A673 (cell line): ENCODE data around the gene ZC3H18. TPM values are rescaled to one million over a fixed set of nuclear protein-coding genes. Genes with fewer than 3 reads are reported as not detected.

Experiments
- BruUV-seq: library from RNA; stranded (reverse); fragments of 400-500 nt; replicated peaks from 2 replicates; lab custom pipeline; 2021; lab: Mats Ljungman, UMichigan
- CTCF ChIA-PET: fragments of 300-600 bp; sonication (Branson Sonifier 250); formaldehyde crosslinking; loops from one replicate; lab custom pipeline; 2022; ENCODE audit warnings: antibody characterized with exemption; lab: Charles Lee
- POLR2A ChIA-PET: fragments of 300-600 bp; sonication (Branson Sonifier 250); formaldehyde crosslinking; loops from one replicate; lab custom pipeline; 2022; ENCODE audit warnings: antibody characterized with exemption; ENCODE audit not compliant: low non-redundant PET; lab: Charles Lee
- DNase-seq: peaks from one replicate; pipeline ENCODE4 v3.0.0-alpha.2; 2015; ENCODE audit warnings: low spot score
- H3K27ac ChIP-seq: fragments of 200-600 bp; sonication (generic); 2 replicates; pipeline ENCODE4 v1.5.1; 2016; ENCODE audit warnings: mixed run types, low read depth, mild to moderate bottlenecking, mixed read lengths, antibody characterized with exemption, low read length; ENCODE audit not compliant: poor library complexity, severe bottlenecking
- H3K27me3 ChIP-seq: fragments of 200-600 bp; sonication (generic); replicated peaks from 2 replicates; pipeline ENCODE4 v1.6.1; 2017; ENCODE audit warnings: mixed run types, low read depth, mild to moderate bottlenecking, mixed read lengths, antibody characterized with exemption, low read length; ENCODE audit not compliant: insufficient read depth, poor library complexity
- H3K36me3 ChIP-seq: fragments of 200-600 bp; sonication (generic); 2 replicates; pipeline ENCODE4 v1.6.1; 2016; ENCODE audit warnings: mixed run types, mild to moderate bottlenecking, mixed read lengths, antibody characterized with exemption, low read length; ENCODE audit not compliant: insufficient read depth, poor library complexity, severe bottlenecking
- H3K4me1 ChIP-seq: fragments of 200-600 bp; sonication (generic); 2 replicates; pipeline ENCODE4 v1.6.1; 2017; ENCODE audit warnings: mixed run types, mild to moderate bottlenecking, mixed read lengths, antibody characterized with exemption, low read length; ENCODE audit not compliant: insufficient read depth, poor library complexity, severe bottlenecking
- H3K4me3 ChIP-seq: fragments of 200-600 bp; sonication (generic); 2 replicates; pipeline ENCODE4 v1.5.1; 2016; ENCODE audit warnings: low read depth, mixed run types, mild to moderate bottlenecking, mixed read lengths, low read length; ENCODE audit not compliant: poor library complexity, severe bottlenecking
- H3K9me3 ChIP-seq: fragments of 200-600 bp; sonication (generic); 2 replicates; pipeline ENCODE4 v1.6.1; 2016; ENCODE audit warnings: mixed run types, low read depth, mild to moderate bottlenecking, mixed read lengths, antibody characterized with exemption, low read length; ENCODE audit not compliant: poor library complexity, severe bottlenecking
- CTCF ChIP-seq: fragments of 300-800, 200-600 bp; sonication (generic); conservative IDR thresholded peaks from 2 replicates; pipeline ENCODE4 v1.5.1; 2017; ENCODE audit warnings: low read depth, mild to moderate bottlenecking, antibody characterized with exemption, low read length, moderate library complexity, mixed read lengths
- EZH2 ChIP-seq: fragments of 200-600 bp; sonication (generic); IDR thresholded peaks from 2 replicates; pipeline ENCODE4 v1.6.1; 2017; ENCODE audit warnings: borderline replicate concordance, low read depth, mild to moderate bottlenecking, mixed read lengths, antibody characterized with exemption, low read length; ENCODE audit not compliant: poor library complexity, severe bottlenecking
- intact Hi-C: fragments of 100-400 bp; cut with micrococcal nuclease; formaldehyde crosslinking; loops from one replicate; pipeline ENCODE4 v1.10.0; 2022; ENCODE audit not compliant: unreplicated experiment
- total RNA-seq: library from RNA; stranded (reverse); gene quantifications from 2 replicates; pipeline ENCODE4 v1.2.3, GENCODE V29; 2021

Gene ZC3H18
- total RNA-seq, 1 experiment from 2014 or later = 83.4 TPM

GRCh38 chr16:88623858-88624257, 53.7 kb downstream of the ZC3H18 start:
- Histone ChIP-seq H3K9me3 (no peaks in the 10 kb centered on the region), H3K4me3 (no peak overlapping the region), H3K4me1 (no peaks in the 10 kb centered on the region), H3K36me3 (peaks cover 55% of the 10 kb centered on the region), H3K27ac (no peak overlapping the region), H3K27me3 (no peaks in the 10 kb centered on the region)
- ChIA-PET POLR2A (no interaction called here), CTCF (no interaction called here)
- no peak for DNase-seq
- TF ChIP-seq CTCF = no peak
- no peak for TF ChIP-seq EZH2
- no TSS peak for BruUV-seq
- intact Hi-C loops = no loop called here

- intact Hi-C loops = no loop called here
- no peak overlapping the region for H3K27ac ChIP-seq
- no TSS peak for BruUV-seq
- H3K9me3 ChIP-seq = no peaks in the 10 kb centered on the region
- H3K4me3 ChIP-seq = no peak overlapping the region
- no peak for TF ChIP-seq CTCF
- TF ChIP-seq EZH2 = no peak
- no peaks in the 10 kb centered on the region for H3K4me1 ChIP-seq
- no peak for DNase-seq
- peaks cover 55% of the 10 kb centered on the region for H3K36me3 ChIP-seq
- no peaks in the 10 kb centered on the region for H3K27me3 ChIP-seq
- ChIA-PET CTCF (no interaction called here), POLR2A (no interaction called here)
These were observed 54.3 kb downstream of the ZC3H18 start for GRCh38 chr16:88624481-88624880.

GRCh38 chr16:88624977-88625576, 54.9 kb downstream of the ZC3H18 start:
- ChIA-PET POLR2A (no interaction called here), CTCF (no interaction called here)

More at GRCh38 chr16:88624977-88625576, 54.9 kb downstream of the ZC3H18 start:
- Histone ChIP-seq H3K27ac (no peak overlapping the region), H3K4me3 (no peak overlapping the region), H3K27me3 (no peaks in the 10 kb centered on the region), H3K9me3 (no peaks in the 10 kb centered on the region), H3K36me3 (peaks cover 58% of the 10 kb centered on the region), H3K4me1 (no peaks in the 10 kb centered on the region)
- TF ChIP-seq EZH2 (no peak), CTCF (no peak)
- intact Hi-C loops = no loop called here
- DNase-seq = no peak
- no TSS peak for BruUV-seq
